NOMO-1 treated with dmso at 0.1 percent for 144 hours (cell line): ENCODE measurements around the gene FBRSL1.

ENCODE experiments used
- DNase-seq: peaks from one replicate; lab custom pipeline; 2025; ENCODE audit not compliant: unreplicated experiment; lab: John Stamatoyannopoulos, UW

The FBRSL1 gene

GRCh38 chr12:132495629-132496357 lies 5.8 kb downstream of the FBRSL1 start:
- DNase-seq, result no peak

GRCh38 chr12:132496358-132496669 lies 6.4 kb downstream of the FBRSL1 start:
- DNase-seq, result no peak

- DNase-seq, result no peak
Observed at GRCh38 chr12:132496710-132497109, 6.8 kb downstream of the FBRSL1 start.

- no peak for DNase-seq
Observed at GRCh38 chr12:132497514-132498405, 7.8 kb downstream of the FBRSL1 start.

GRCh38 chr12:132498931-132499330 lies 9.0 kb downstream of the FBRSL1 start:
- DNase-seq, result no peak

- no peak for DNase-seq
Observed at GRCh38 chr12:132500142-132500855, 10.3 kb downstream of the FBRSL1 start.

- DNase-seq, result no peak
Observed at GRCh38 chr12:132500856-132501180, 10.9 kb downstream of the FBRSL1 start.

- no peak for DNase-seq
Observed at GRCh38 chr12:132501204-132501940, 11.4 kb downstream of the FBRSL1 start.

- no peak for DNase-seq
Observed at GRCh38 chr12:132502149-132502881, 12.4 kb downstream of the FBRSL1 start.

- no peak for DNase-seq
Observed at GRCh38 chr12:132502882-132503193, 12.9 kb downstream of the FBRSL1 start.

- no peak for DNase-seq
Observed at GRCh38 chr12:132503618-132504204, 13.8 kb downstream of the FBRSL1 start.

- DNase-seq, result peak; percentile 43
Observed at GRCh38 chr12:132505105-132505851, 15.3 kb downstream of the FBRSL1 start.

GRCh38 chr12:132505852-132506219 lies 15.9 kb downstream of the FBRSL1 start:
- no peak for DNase-seq

GRCh38 chr12:132506328-132507160 lies 16.6 kb downstream of the FBRSL1 start:
- no peak for DNase-seq

GRCh38 chr12:132507161-132507538 lies 17.2 kb downstream of the FBRSL1 start:
- no peak for DNase-seq

GRCh38 chr12:132507656-132508490 lies 17.9 kb downstream of the FBRSL1 start:
- DNase-seq, result no peak

- DNase-seq, result no peak
Observed at GRCh38 chr12:132508491-132508740, 18.5 kb downstream of the FBRSL1 start.
